K562 (cell line): ENCODE data around the gene TRPV5. TPM values are rescaled to one million over a fixed set of nuclear protein-coding genes. Genes with fewer than 3 reads are reported as not detected.

Experiments used
- ATAC-seq: fragments of 200-7000 bp; cut with Tn5 transposase; 3 replicates; pipeline ENCODE4 v1.9.1; 2020; ENCODE audit warnings: moderate library complexity
- BruUV-seq: library from RNA; stranded (reverse); fragments of 400-500 nt; replicated peaks from 2 replicates; lab custom pipeline; 2021; lab: Mats Ljungman, UMichigan
- CTCF ChIA-PET: fragments of 300-600 bp; formaldehyde crosslinking; extraction: SDS; loops from one replicate; lab custom pipeline; 2021; ENCODE audit warnings: low intra/inter-chr PET ratio; lab: Yijun Ruan, JAX
- POLR2A ChIA-PET: fragments of 300-600, 350-650 bp; sonication (Branson Sonifier 250); formaldehyde crosslinking; extraction: SDS; loops from one replicate; lab custom pipeline; 2021; ENCODE audit warnings: antibody characterized with exemption, inconsistent platforms; lab: Yijun Ruan, JAX
- DNase-seq, 4 experiments: peaks; one replicate each; pipeline versions ENCODE4 v3.0.0 to v3.0.0-alpha.2; 2011 to 2018; ENCODE audit warnings: low spot score in 3 of 4, mixed read lengths in 3 of 4; ENCODE audit errors: extremely low read depth in 1 of 4
- FAIRE-seq: peaks from 2 replicates; lab custom pipeline; 2011; peaks lifted over from hg19 to GRCh38; lab: Jason Lieb, UNC
- H2AFZ ChIP-seq: 2 replicates; pipeline ENCODE4 v1.6.0; 2011; ENCODE audit warnings: low read depth, low read length, control low read depth, inconsistent platforms
- H3K27ac ChIP-seq: fragments of 200-600 bp; 3 replicates; pipeline ENCODE4 v1.8.0; 2011; ENCODE audit warnings: low read depth, mild to moderate bottlenecking, control low read depth, inconsistent platforms, low read length, moderate library complexity, mixed read lengths; ENCODE audit errors: extremely low read depth
- H3K27me3 ChIP-seq, 2 experiments: fragments of 300-600 bp in 1 of 2; 2 replicates in 1 of 2; 3 replicates in 1 of 2; pipeline versions ENCODE4 v1.6.0 to v1.8.0; 2011; ENCODE audit warnings: inconsistent platforms in 2 of 2, low read length in 2 of 2, mild to moderate bottlenecking in 1 of 2, mixed read lengths in 1 of 2, moderate library complexity in 1 of 2; ENCODE audit not compliant: control insufficient read depth in 2 of 2, insufficient read depth in 2 of 2
- H3K36me3 ChIP-seq: fragments of 300-600 bp; 3 replicates; pipeline ENCODE4 v1.8.0; 2011; ENCODE audit warnings: mild to moderate bottlenecking, low read length, inconsistent platforms; ENCODE audit not compliant: control insufficient read depth, insufficient read depth
- H3K4me1 ChIP-seq, 2 experiments: fragments of 200-600 bp in 1 of 2; replicated peaks in 1 of 2; 2 replicates in 1 of 2; 3 replicates in 1 of 2; pipeline versions ENCODE4 v1.5.1 to v1.8.0; 2011; ENCODE audit warnings: inconsistent platforms in 2 of 2, low read length in 2 of 2, mild to moderate bottlenecking in 1 of 2, mixed read lengths in 1 of 2, moderate library complexity in 1 of 2; ENCODE audit not compliant: control insufficient read depth in 2 of 2, insufficient read depth in 2 of 2
- H3K4me2 ChIP-seq: 2 replicates; pipeline ENCODE4 v1.6.1; 2011; ENCODE audit warnings: low read length, control low read depth, inconsistent platforms, mixed read lengths; ENCODE audit not compliant: insufficient read depth
- H3K4me3 ChIP-seq: fragments of 200-600 bp; sonication (generic), shearing (Covaris generic); 2 replicates; pipeline ENCODE4 v1.5.1; 2016; ENCODE audit warnings: control low read depth, inconsistent platforms
- H3K79me2 ChIP-seq: fragments of 200-600 bp; 3 replicates; pipeline ENCODE4 v1.8.0; 2011; ENCODE audit warnings: low read length, inconsistent platforms; ENCODE audit not compliant: control insufficient read depth, insufficient read depth
- H3K9ac ChIP-seq, 2 experiments: 2 replicates each; pipeline versions ENCODE4 v1.6.0 to v1.6.1; 2011; ENCODE audit warnings: low read depth in 2 of 2, low read length in 2 of 2, control low read depth in 1 of 2, inconsistent platforms in 1 of 2, mild to moderate bottlenecking in 1 of 2, mixed read lengths in 1 of 2; ENCODE audit not compliant: insufficient read depth in 1 of 2
- H3K9me1 ChIP-seq: one replicate; pipeline ENCODE4 v1.6.0; 2011; ENCODE audit warnings: inconsistent platforms, mild to moderate bottlenecking, low read length, moderate library complexity; ENCODE audit not compliant: control insufficient read depth, insufficient read depth
- H3K9me3 ChIP-seq: replicated peaks from 2 replicates; pipeline ENCODE4 v1.5.1; 2011; ENCODE audit warnings: low read depth, low read length, inconsistent platforms; ENCODE audit not compliant: control insufficient read depth, insufficient read depth
- H4K20me1 ChIP-seq: replicated peaks from 2 replicates; pipeline ENCODE4 v1.6.1; 2011; ENCODE audit warnings: low read length, inconsistent platforms, mixed read lengths; ENCODE audit not compliant: control insufficient read depth, insufficient read depth
- EGR1 ChIP-seq: fragments of 450-650 bp; conservative IDR thresholded peaks from 2 replicates; pipeline ENCODE4 v1.6.1; 2017; ENCODE audit warnings: mild to moderate bottlenecking
- MLX ChIP-seq, 2 experiments: fragments of 450-650 bp in 1 of 2; sonication (generic) in 1 of 2; formaldehyde crosslinking; conservative IDR thresholded peaks; 2 replicates each; pipeline versions ENCODE4 v1.4.0 to v1.8.1; 2020 to 2022; ENCODE audit warnings: mild to moderate bottlenecking in 1 of 2, missing genetic modification reagents in 1 of 2
- MXI1 ChIP-seq: IDR thresholded peaks from 2 replicates; pipeline ENCODE4 v1.6.1; 2011; ENCODE audit warnings: low read depth, mild to moderate bottlenecking, improper control_type of control experiment, low read length
- MYBL2 ChIP-seq, 2 experiments: fragments of 450-650 bp in 1 of 2; sonication (generic) in 1 of 2; formaldehyde crosslinking in 1 of 2; IDR thresholded peaks; 2 replicates each; pipeline versions ENCODE4 v1.6.1 to v1.8.1; 2017 to 2022; ENCODE audit warnings: borderline replicate concordance in 1 of 2, inconsistent platforms in 1 of 2, low read depth in 1 of 2, mild to moderate bottlenecking in 1 of 2, missing genetic modification reagents in 1 of 2, moderate library complexity in 1 of 2
- MYNN ChIP-seq, 2 experiments: sonication (generic); formaldehyde crosslinking in 1 of 2; IDR thresholded peaks; 2 replicates each; pipeline versions ENCODE4 v1.5.0 to v1.6.1; 2016 to 2020; ENCODE audit warnings: antibody characterized with exemption in 1 of 2, missing genetic modification reagents in 1 of 2
- POLR2A ChIP-seq: fragments of 450-650 bp; conservative IDR thresholded peaks from 2 replicates; pipeline ENCODE4 v1.6.1; 2016
- RCOR1 ChIP-seq, 2 experiments: IDR thresholded peaks; 2 replicates each; pipeline ENCODE4 v1.6.1; 2012; ENCODE audit warnings: low read depth in 2 of 2, low read length in 2 of 2, borderline replicate concordance in 1 of 2, improper control_type of control experiment in 1 of 2
- SMAD1 ChIP-seq: fragments of 150-350 bp; IDR thresholded peaks from 2 replicates; pipeline ENCODE4 v1.6.1; 2014; ENCODE audit warnings: low read length, low read depth; ENCODE audit not compliant: partially characterized antibody
- SMARCC2 ChIP-seq: fragments of 450-650 bp; IDR thresholded peaks from 2 replicates; pipeline ENCODE4 v1.6.1; 2017; ENCODE audit warnings: antibody characterized with exemption, moderate library complexity, mild to moderate bottlenecking, low read depth
- SP2 ChIP-seq: IDR thresholded peaks from 2 replicates; pipeline ENCODE4 v1.6.1; 2011; ENCODE audit warnings: mild to moderate bottlenecking, low read depth, low read length, moderate library complexity; ENCODE audit not compliant: poor library complexity, severe bottlenecking; ENCODE audit errors: extremely low read depth
- USF1 ChIP-seq: sonication (generic); formaldehyde crosslinking; IDR thresholded peaks from 2 replicates; pipeline ENCODE4 v1.9.0; 2022; ENCODE audit warnings: mild to moderate bottlenecking, missing genetic modification reagents
- ZNF354B ChIP-seq: fragments of 250-450 bp; sonication (Bioruptor Pico); IDR thresholded peaks from 2 replicates; pipeline ENCODE4 v1.4.0; 2020
- ZNF384 ChIP-seq: IDR thresholded peaks from 2 replicates; pipeline ENCODE4 v1.6.1; 2012; ENCODE audit warnings: low read depth, low read length, improper control_type of control experiment
- WGBS: fragments of 100-300 bp; shearing (Covaris generic); methylation state at CpG from one replicate; pipeline ENCODE4 v1.1.6; 2016; ENCODE audit warnings: low coverage, mixed read lengths; ENCODE audit not compliant: insufficient coverage; ENCODE audit errors: missing lambda C conversion rate; 5-methylcytosine and 5-hydroxymethylcytosine counted together
- in situ Hi-C: fragments of 300-500 bp; cut with MboI; formaldehyde crosslinking; loops from 4 replicates; pipeline ENCODE4 v1.15.0; 2018; ENCODE audit warnings: inconsistent platforms, mixed read lengths
- intact Hi-C: fragments of 100-400 bp; cut with micrococcal nuclease; formaldehyde crosslinking; loops from 2 replicates; pipeline ENCODE4 v1.14.2; 2022
- polyA plus RNA-seq, 8 experiments: library from polyadenylated mRNA; depleted of rRNA in 4 of 8; stranded (reverse) in 5 of 8; unstranded in 3 of 8; fragments of >200 nt; fragmentation: Nextera tagmentation in 2 of 8; fragmentation: Illumina TruSeq in 1 of 8; extraction: Ambion mirVana in 2 of 8; extraction: Trizol in 1 of 8; gene quantifications; 2 replicates each; pipeline versions ENCODE4 v1.2.1 to v1.2.3, GENCODE V29; 2011 to 2014; ENCODE audit warnings: inconsistent platforms in 1 of 8, missing spikeins in 1 of 8
- total RNA-seq, 7 experiments: library from RNA; depleted of rRNA in 6 of 7; stranded (reverse); fragments of >200 nt in 6 of 7; fragmentation: Illumina TruSeq in 2 of 7; extraction: Trizol in 2 of 7; gene quantifications; 2 replicates each; pipeline versions ENCODE4 v1.2.1 to v1.2.3, GENCODE V29; 2011 to 2021; ENCODE audit warnings: low replicate concordance in 1 of 7

TRPV5 gene
- total and polyA plus RNA-seq, 9 of the 15 experiments (the other 6 are each of a cell fraction or from before 2014, with no cell fraction given), result not detected

- H3K4me1 ChIP-seq, result no peaks in the 10 kb centered on the region
- H3K9me3 ChIP-seq, result no peaks in the 10 kb centered on the region
- 2% methylated on average over 3 of the region's 3 CpGs for WGBS
- no peak for ATAC-seq
- peaks cover 15 to 47% of the 10 kb centered on the region in 2 experiments for H3K27me3 ChIP-seq
- ChIA-PET POLR2A (interaction anchor here (0.7 to 1.3 kb wide), 3 partner anchors 16 to 56 kb away, joined by 3 read pairs; no protein-coding TSS in a partner anchor), CTCF (no interaction called here)
- peaks cover 2% of the 10 kb centered on the region for H3K9me1 ChIP-seq
- no peaks in the 10 kb centered on the region for H3K79me2 ChIP-seq
- H3K9ac ChIP-seq, result no peak overlapping the region
- in situ Hi-C loops (no loop called here), intact Hi-C loops (no loop called here)
- FAIRE-seq, result no peak
- DNase-seq, result no peak
- H4K20me1 ChIP-seq, result peaks cover 7% of the 10 kb centered on the region; the same call in 1 of the 2 replicates
- H3K4me2 ChIP-seq, result no peak overlapping the region
- H3K36me3 ChIP-seq, result no peaks in the 10 kb centered on the region
- BruUV-seq, result no TSS peak
- no peak overlapping the region for H2AFZ ChIP-seq
- no peak overlapping the region for H3K27ac ChIP-seq
- H3K4me3 ChIP-seq, result no peak overlapping the region
- TF ChIP-seq USF1 (CRISPR knock-in tag) (0 out of 2 replicates have a peak, but pooled peaks have one; percentile 6), SMAD1 (no peak)
Measured at GRCh38 chr7:142898377-142899170, 35.0 kb downstream of the TRPV5 start.

GRCh38 chr7:142897691-142898090 lies 35.9 kb downstream of the TRPV5 start:
- no TSS peak for BruUV-seq
- CTCF ChIA-PET, result no interaction called here
- TF ChIP-seq MYNN (IDR thresholded peaks at IDR 0.05) (no peak), MYNN (CRISPR knock-in tag; IDR thresholded peaks at IDR 0.05) (no peak), SMARCC2 (no peak), POLR2A (no peak), ZNF354B (CRISPR knock-in tag) (no peak), ZNF384 (no peak), SP2 (no peak), MXI1 (no peak), EGR1 (no peak), RCOR1 (IDR thresholded peaks at IDR 0.05; ENCODE audit: borderline replicate concordance in 1 of 2, low read depth in 2 of 2, low read length in 2 of 2) (no peak), MYBL2 (IDR thresholded peaks at IDR 0.05; ENCODE audit: low read depth) (no peak), MYBL2 (CRISPR knock-in tag; IDR thresholded peaks at IDR 0.05; ENCODE audit: borderline replicate concordance) (no peak), MLX (CRISPR knock-in tag; conservative IDR thresholded peaks at IDR 0.05) (no peak)

More at GRCh38 chr7:142897691-142898090, 35.9 kb downstream of the TRPV5 start:
- in situ Hi-C loops, result no loop called here
- ATAC-seq (peak; percentile 30; the same call in 1 of the 3 replicates), DNase-seq (no peak), FAIRE-seq (no peak)
- 2% methylated on average over 7 of the region's 7 CpGs for WGBS
- Histone ChIP-seq H3K27ac (no peak overlapping the region), H3K9ac (no peak overlapping the region), H3K9me3 (no peaks in the 10 kb centered on the region), H3K27me3 (peaks cover 18 to 47% of the 10 kb centered on the region in 2 experiments), H3K36me3 (no peaks in the 10 kb centered on the region), H3K4me2 (no peak overlapping the region), H2AFZ (no peak overlapping the region), H3K79me2 (no peaks in the 10 kb centered on the region), H3K4me3 (no peak overlapping the region), H3K4me1 (no peaks in the 10 kb centered on the region), H4K20me1 (peaks cover 10% of the 10 kb centered on the region; the same call in 1 of the 2 replicates), H3K9me1 (peaks cover 2% of the 10 kb centered on the region)
- POLR2A ChIA-PET, result interaction anchor here (0.9 to 1.3 kb wide), 2 partner anchors 16 to 42 kb away, joined by 3 read pairs; no protein-coding TSS in a partner anchor
- intact Hi-C loops, result no loop called here
